Measurements from ENCODE around the gene HTATIP2. TPM values are rescaled to one million over a fixed set of nuclear protein-coding genes. Genes with fewer than 3 reads are reported as not detected.

Gene HTATIP2
- polyA plus RNA-seq, 1 donor from 2014 or later, result not detected

- no peak for TF ChIP-seq SMC3 (conservative IDR thresholded peaks at IDR 0.05; ENCODE audit: poor library complexity)
Measured at GRCh38 chr11:20351751-20352262, 11.7 kb upstream of the HTATIP2 start (continued).

- TF ChIP-seq SMC3 (conservative IDR thresholded peaks at IDR 0.05; ENCODE audit: poor library complexity), result peak; percentile 87
- no peak for TF ChIP-seq POLR2AphosphoS5 (IDR thresholded peaks at IDR 0.05)
- TF ChIP-seq TAF1 (IDR thresholded peaks at IDR 0.05; ENCODE audit: low read depth), result no peak
- no peak for TF ChIP-seq EP300 (conservative IDR thresholded peaks at IDR 0.05; ENCODE audit: poor library complexity, severe bottlenecking)
- TF ChIP-seq, protein P1, sequence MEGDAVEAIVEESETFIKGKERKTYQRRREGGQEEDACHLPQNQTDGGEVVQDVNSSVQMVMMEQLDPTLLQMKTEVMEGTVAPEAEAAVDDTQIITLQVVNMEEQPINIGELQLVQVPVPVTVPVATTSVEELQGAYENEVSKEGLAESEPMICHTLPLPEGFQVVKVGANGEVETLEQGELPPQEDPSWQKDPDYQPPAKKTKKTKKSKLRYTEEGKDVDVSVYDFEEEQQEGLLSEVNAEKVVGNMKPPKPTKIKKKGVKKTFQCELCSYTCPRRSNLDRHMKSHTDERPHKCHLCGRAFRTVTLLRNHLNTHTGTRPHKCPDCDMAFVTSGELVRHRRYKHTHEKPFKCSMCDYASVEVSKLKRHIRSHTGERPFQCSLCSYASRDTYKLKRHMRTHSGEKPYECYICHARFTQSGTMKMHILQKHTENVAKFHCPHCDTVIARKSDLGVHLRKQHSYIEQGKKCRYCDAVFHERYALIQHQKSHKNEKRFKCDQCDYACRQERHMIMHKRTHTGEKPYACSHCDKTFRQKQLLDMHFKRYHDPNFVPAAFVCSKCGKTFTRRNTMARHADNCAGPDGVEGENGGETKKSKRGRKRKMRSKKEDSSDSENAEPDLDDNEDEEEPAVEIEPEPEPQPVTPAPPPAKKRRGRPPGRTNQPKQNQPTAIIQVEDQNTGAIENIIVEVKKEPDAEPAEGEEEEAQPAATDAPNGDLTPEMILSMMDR (IDR thresholded peaks at IDR 0.05; ENCODE audit: poor library complexity, severe bottlenecking), result peak; percentile 86
- peak; percentile 83 for TF ChIP-seq RAD21 (conservative IDR thresholded peaks at IDR 0.05)
- no peak for TF ChIP-seq REST (IDR thresholded peaks at IDR 0.05; ENCODE audit: borderline replicate concordance)
- TF ChIP-seq EZH2 (IDR thresholded peaks at IDR 0.05; ENCODE audit: borderline replicate concordance, insufficient read depth, low read length, poor library complexity, severe bottlenecking), result no peak
- no peak for TF ChIP-seq MXI1 (conservative IDR thresholded peaks at IDR 0.05; ENCODE audit: poor library complexity, severe bottlenecking)
- Histone ChIP-seq H3K79me2 (replicated peaks; ENCODE audit: insufficient read depth, low read length) (no peaks in the 10 kb centered on the region), H3K27ac (ENCODE audit: low read length) (no peak overlapping the region), H3K9ac (ENCODE audit: low read length) (no peak overlapping the region), H3F3A (ENCODE audit: insufficient read depth, low read length, poor library complexity, severe bottlenecking) (no peaks in the 10 kb centered on the region), H2AFZ (ENCODE audit: low read depth, low read length) (no peak overlapping the region), H3K4me3 (ENCODE audit: low read length) (no peak overlapping the region), H3K9me2 (ENCODE audit: insufficient read depth, low read length) (no peaks in the 10 kb centered on the region), H3K27me3 (ENCODE audit: insufficient read depth, low read depth, low read length) (peaks cover 6% of the 10 kb centered on the region), H4K20me1 (ENCODE audit: insufficient read depth) (no peaks in the 10 kb centered on the region), H3K9me3 (ENCODE audit: low read length) (no peaks in the 10 kb centered on the region), H3K4me2 (ENCODE audit: low read length) (no peak overlapping the region), H3K36me3 (ENCODE audit: insufficient read depth, low read length) (no peaks in the 10 kb centered on the region)
Measured at GRCh38 chr11:20353829-20354434, 9.6 kb upstream of the HTATIP2 start.
